HepG2 (cell line): Measurements from ENCODE around the gene CYSTM1. TPM values are rescaled to one million over a fixed set of nuclear protein-coding genes. Genes with fewer than 3 reads are reported as not detected.

Experiments used
- BCL6 ChIP-seq: IDR thresholded peaks from 2 replicates; pipeline ENCODE4 v1.6.1; 2016; ENCODE audit warnings: missing genetic modification reagents, missing compliant biosample characterization
- KDM1A ChIP-seq: IDR thresholded peaks from 2 replicates; pipeline ENCODE4 v1.6.1; 2016; ENCODE audit warnings: missing compliant biosample characterization
- MAFG ChIP-seq: sonication (generic); formaldehyde crosslinking; IDR thresholded peaks from 2 replicates; pipeline ENCODE4 v1.5.1; 2020; ENCODE audit warnings: mild to moderate bottlenecking, missing genetic modification reagents
- MTA1 ChIP-seq: sonication (generic); formaldehyde crosslinking; IDR thresholded peaks from 2 replicates; pipeline ENCODE4 v1.4.0; 2020; ENCODE audit warnings: missing genetic modification reagents, mild to moderate bottlenecking, borderline replicate concordance
- RXRB ChIP-seq: IDR thresholded peaks from 2 replicates; pipeline ENCODE4 v1.6.1; 2016; ENCODE audit warnings: borderline replicate concordance, missing genetic modification reagents, missing compliant biosample characterization
- SIX4 ChIP-seq: sonication (generic); formaldehyde crosslinking; IDR thresholded peaks from 2 replicates; pipeline ENCODE4 v1.4.0; 2020; ENCODE audit warnings: missing genetic modification reagents
- SRSF9 ChIP-seq: fragments of 200-400 bp; formaldehyde crosslinking; IDR thresholded peaks from 2 replicates; pipeline ENCODE4 v1.6.1; 2018; ENCODE audit warnings: borderline replicate concordance, mild to moderate bottlenecking, low read depth, low read length; ENCODE audit not compliant: insufficient read depth, poor library complexity, severe bottlenecking
- TAF1 ChIP-seq: sonication (generic); formaldehyde crosslinking; IDR thresholded peaks from 2 replicates; pipeline ENCODE4 v1.4.0; 2020; ENCODE audit warnings: missing genetic modification reagents
- TAF15 ChIP-seq: fragments of 200-400 bp; formaldehyde crosslinking; IDR thresholded peaks from one replicate; pipeline ENCODE4 v1.6.1; 2018; ENCODE audit warnings: mild to moderate bottlenecking, low read depth, low read length; ENCODE audit not compliant: poor library complexity, severe bottlenecking
- ZC3H4 ChIP-seq: sonication (generic); formaldehyde crosslinking; IDR thresholded peaks from 2 replicates; pipeline ENCODE4 v1.4.0; 2020; ENCODE audit warnings: missing genetic modification reagents, borderline replicate concordance
- ZNF501 ChIP-seq: sonication (generic); formaldehyde crosslinking; IDR thresholded peaks from 2 replicates; pipeline ENCODE4 v1.5.1; 2020; ENCODE audit warnings: mild to moderate bottlenecking, moderate library complexity, missing genetic modification reagents
- polyA plus RNA-seq, 8 experiments: library from polyadenylated mRNA; depleted of rRNA in 3 of 8; stranded (reverse) in 7 of 8; unstranded in 1 of 8; fragments of >200 nt; fragmentation: Illumina TruSeq in 4 of 8; extraction: Trizol in 4 of 8; gene quantifications; 2 replicates each; pipeline versions ENCODE4 v1.2.1 to v1.2.3, GENCODE V29; 2011 to 2016; ENCODE audit warnings: low read depth in 4 of 8, missing spikeins in 1 of 8, mixed read lengths in 1 of 8; ENCODE audit not compliant: insufficient read depth in 1 of 8
- total RNA-seq, 5 experiments: library from RNA; depleted of rRNA; stranded (reverse); fragments of >200 nt; fragmentation: Illumina TruSeq; extraction: Trizol; gene quantifications; 2 replicates each; pipeline ENCODE4 v1.2.3, GENCODE V29; 2016; ENCODE audit warnings: low read depth in 1 of 5
- TF ChIP-seq, protein P1 (sequence below): sonication (generic); formaldehyde crosslinking; conservative IDR thresholded peaks from 2 replicates; pipeline ENCODE4 v1.4.0; 2020; ENCODE audit warnings: missing genetic modification reagents
- TF ChIP-seq, protein P2 (sequence below): sonication (generic); formaldehyde crosslinking; conservative IDR thresholded peaks from 2 replicates; pipeline ENCODE4 v1.4.0; 2020; ENCODE audit warnings: missing genetic modification reagents
- TF ChIP-seq, protein P3 (sequence below): sonication (generic); formaldehyde crosslinking; IDR thresholded peaks from 2 replicates; pipeline ENCODE4 v1.5.0; 2020; ENCODE audit warnings: missing genetic modification reagents
- TF ChIP-seq, protein P4 (sequence below): sonication (generic); formaldehyde crosslinking; IDR thresholded peaks from 2 replicates; pipeline ENCODE4 v1.5.1; 2020; ENCODE audit warnings: mild to moderate bottlenecking, missing genetic modification reagents, borderline replicate concordance

The CYSTM1 gene
- total and polyA plus RNA-seq, 2 of the 13 experiments (the other 11 are each of a cell fraction or from before 2014, with no cell fraction given), result 40.0 to 73.4 TPM

DNA sequence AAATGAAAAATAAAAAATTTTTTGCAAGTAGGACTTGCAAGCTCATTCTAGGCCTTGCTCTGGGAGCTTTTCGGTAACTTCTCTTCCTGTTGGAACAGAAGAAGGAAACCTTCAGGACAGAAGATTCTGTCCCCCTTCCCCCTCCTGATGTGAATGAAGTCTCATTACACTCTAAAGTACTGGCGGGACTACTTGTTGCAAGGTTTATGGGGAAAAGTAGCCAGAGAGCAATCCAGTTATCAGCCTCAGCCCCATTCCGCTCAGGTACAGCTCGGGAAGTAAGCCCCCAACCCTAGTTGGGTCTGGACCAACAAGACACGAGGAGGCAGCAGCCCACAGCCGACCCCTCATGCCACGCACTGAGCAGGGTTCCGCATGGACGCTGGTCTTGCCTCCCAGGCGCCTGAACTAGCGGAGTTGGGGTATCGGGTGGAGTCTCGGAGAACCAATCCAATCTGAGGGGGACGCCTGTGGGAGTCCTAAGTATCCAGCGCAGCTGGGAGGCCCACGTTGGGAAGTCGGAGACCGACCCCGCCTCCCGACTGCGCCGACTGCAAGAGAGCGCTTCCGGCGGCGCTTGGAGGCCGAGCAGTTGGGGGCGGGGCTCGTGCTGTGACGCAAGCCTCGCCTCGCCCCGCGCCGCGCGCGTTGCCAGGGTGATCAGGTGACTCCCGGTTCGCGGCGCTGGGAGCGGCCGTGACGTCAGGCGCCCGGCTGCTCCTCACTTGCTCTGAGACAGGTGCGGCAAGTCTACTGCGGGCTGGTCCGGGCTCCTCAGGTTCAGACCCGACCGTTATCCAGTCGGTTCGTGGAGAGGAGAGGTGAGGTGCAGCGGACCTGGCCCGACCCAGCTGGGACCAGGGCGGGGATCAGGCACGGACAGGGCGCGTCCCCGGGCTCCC is at the start of gene CYSTM1 (continued):
- TF ChIP-seq TAF15 (peak; percentile 93), BCL6 (peak; percentile 36; the same call in 1 of the 2 replicates), TAF1 (peak; percentile 78; the same call in 1 of the 2 replicates), RXRB (CRISPR knock-in tag) (peak; percentile 40; the same call in 1 of the 2 replicates), KDM1A (CRISPR knock-in tag) (no peak), ZNF501 (CRISPR knock-in tag) (peak; percentile 81), MTA1 (peak; percentile 30; the same call in 1 of the 2 replicates), ZC3H4 (CRISPR knock-in tag) (no peak), SIX4 (CRISPR knock-in tag) (peak; percentile 6; the same call in 1 of the 2 replicates), MAFG (no peak), SRSF9 (no peak)
- TF ChIP-seq, protein P1, sequence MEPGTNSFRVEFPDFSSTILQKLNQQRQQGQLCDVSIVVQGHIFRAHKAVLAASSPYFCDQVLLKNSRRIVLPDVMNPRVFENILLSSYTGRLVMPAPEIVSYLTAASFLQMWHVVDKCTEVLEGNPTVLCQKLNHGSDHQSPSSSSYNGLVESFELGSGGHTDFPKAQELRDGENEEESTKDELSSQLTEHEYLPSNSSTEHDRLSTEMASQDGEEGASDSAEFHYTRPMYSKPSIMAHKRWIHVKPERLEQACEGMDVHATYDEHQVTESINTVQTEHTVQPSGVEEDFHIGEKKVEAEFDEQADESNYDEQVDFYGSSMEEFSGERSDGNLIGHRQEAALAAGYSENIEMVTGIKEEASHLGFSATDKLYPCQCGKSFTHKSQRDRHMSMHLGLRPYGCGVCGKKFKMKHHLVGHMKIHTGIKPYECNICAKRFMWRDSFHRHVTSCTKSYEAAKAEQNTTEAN (CRISPR knock-in tag), result no peak
- TF ChIP-seq, protein P2, sequence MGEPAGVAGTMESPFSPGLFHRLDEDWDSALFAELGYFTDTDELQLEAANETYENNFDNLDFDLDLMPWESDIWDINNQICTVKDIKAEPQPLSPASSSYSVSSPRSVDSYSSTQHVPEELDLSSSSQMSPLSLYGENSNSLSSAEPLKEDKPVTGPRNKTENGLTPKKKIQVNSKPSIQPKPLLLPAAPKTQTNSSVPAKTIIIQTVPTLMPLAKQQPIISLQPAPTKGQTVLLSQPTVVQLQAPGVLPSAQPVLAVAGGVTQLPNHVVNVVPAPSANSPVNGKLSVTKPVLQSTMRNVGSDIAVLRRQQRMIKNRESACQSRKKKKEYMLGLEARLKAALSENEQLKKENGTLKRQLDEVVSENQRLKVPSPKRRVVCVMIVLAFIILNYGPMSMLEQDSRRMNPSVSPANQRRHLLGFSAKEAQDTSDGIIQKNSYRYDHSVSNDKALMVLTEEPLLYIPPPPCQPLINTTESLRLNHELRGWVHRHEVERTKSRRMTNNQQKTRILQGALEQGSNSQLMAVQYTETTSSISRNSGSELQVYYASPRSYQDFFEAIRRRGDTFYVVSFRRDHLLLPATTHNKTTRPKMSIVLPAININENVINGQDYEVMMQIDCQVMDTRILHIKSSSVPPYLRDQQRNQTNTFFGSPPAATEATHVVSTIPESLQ (CRISPR knock-in tag), result no peak
- TF ChIP-seq, protein P3, sequence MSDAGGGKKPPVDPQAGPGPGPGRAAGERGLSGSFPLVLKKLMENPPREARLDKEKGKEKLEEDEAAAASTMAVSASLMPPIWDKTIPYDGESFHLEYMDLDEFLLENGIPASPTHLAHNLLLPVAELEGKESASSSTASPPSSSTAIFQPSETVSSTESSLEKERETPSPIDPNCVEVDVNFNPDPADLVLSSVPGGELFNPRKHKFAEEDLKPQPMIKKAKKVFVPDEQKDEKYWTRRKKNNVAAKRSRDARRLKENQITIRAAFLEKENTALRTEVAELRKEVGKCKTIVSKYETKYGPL (CRISPR knock-in tag), result no peak
- TF ChIP-seq, protein P4, sequence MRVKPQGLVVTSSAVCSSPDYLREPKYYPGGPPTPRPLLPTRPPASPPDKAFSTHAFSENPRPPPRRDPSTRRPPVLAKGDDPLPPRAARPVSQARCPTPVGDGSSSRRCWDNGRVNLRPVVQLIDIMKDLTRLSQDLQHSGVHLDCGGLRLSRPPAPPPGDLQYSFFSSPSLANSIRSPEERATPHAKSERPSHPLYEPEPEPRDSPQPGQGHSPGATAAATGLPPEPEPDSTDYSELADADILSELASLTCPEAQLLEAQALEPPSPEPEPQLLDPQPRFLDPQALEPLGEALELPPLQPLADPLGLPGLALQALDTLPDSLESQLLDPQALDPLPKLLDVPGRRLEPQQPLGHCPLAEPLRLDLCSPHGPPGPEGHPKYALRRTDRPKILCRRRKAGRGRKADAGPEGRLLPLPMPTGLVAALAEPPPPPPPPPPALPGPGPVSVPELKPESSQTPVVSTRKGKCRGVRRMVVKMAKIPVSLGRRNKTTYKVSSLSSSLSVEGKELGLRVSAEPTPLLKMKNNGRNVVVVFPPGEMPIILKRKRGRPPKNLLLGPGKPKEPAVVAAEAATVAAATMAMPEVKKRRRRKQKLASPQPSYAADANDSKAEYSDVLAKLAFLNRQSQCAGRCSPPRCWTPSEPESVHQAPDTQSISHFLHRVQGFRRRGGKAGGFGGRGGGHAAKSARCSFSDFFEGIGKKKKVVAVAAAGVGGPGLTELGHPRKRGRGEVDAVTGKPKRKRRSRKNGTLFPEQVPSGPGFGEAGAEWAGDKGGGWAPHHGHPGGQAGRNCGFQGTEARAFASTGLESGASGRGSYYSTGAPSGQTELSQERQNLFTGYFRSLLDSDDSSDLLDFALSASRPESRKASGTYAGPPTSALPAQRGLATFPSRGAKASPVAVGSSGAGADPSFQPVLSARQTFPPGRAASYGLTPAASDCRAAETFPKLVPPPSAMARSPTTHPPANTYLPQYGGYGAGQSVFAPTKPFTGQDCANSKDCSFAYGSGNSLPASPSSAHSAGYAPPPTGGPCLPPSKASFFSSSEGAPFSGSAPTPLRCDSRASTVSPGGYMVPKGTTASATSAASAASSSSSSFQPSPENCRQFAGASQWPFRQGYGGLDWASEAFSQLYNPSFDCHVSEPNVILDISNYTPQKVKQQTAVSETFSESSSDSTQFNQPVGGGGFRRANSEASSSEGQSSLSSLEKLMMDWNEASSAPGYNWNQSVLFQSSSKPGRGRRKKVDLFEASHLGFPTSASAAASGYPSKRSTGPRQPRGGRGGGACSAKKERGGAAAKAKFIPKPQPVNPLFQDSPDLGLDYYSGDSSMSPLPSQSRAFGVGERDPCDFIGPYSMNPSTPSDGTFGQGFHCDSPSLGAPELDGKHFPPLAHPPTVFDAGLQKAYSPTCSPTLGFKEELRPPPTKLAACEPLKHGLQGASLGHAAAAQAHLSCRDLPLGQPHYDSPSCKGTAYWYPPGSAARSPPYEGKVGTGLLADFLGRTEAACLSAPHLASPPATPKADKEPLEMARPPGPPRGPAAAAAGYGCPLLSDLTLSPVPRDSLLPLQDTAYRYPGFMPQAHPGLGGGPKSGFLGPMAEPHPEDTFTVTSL, result peak; percentile 12; the same call in 1 of the 2 replicates
